Omental fat pad (tissue), 4 donors: ENCODE measurements around the gene CIPC. TPM values are rescaled to one million over a fixed set of nuclear protein-coding genes. Genes with fewer than 3 reads are reported as not detected.

Experiments used
- ATAC-seq: fragments of 150-250 bp; one replicate; pipeline ENCODE4 v1.9.1; 2016; ENCODE audit warnings: mild to moderate bottlenecking, moderate library complexity; ENCODE audit not compliant: low FRiP score
- DNase-seq: peaks from one replicate; pipeline ENCODE4 v3.0.0-alpha.2; 2019; ENCODE audit warnings: low spot score
- CTCF ChIP-seq, 3 donors: fragments of 450-650 bp; IDR thresholded peaks; one replicate each; pipeline ENCODE4 v1.5.1; 2016 to 2017; ENCODE audit warnings: antibody characterized with exemption in 3 of 3, mild to moderate bottlenecking in 3 of 3, moderate library complexity in 2 of 3
- total RNA-seq, 4 donors: library from RNA; depleted of rRNA; stranded (reverse); fragments of >200 nt; gene quantifications; one replicate each; pipeline ENCODE4 v1.1.0, GENCODE V29; 2016

CIPC gene
- total RNA-seq, 4 donors from 2014 or later, result 34.2 to 47.3 (median 40.3) TPM

GRCh38 chr14:77058117-77058516 lies 39.9 kb upstream of the CIPC start:
- ATAC-seq (no peak), DNase-seq (no peak)
- TF ChIP-seq CTCF (IDR thresholded peaks at IDR 0.05), result no peak

- no peak for TF ChIP-seq CTCF (IDR thresholded peaks at IDR 0.05)
- ATAC-seq, result no peak
- DNase-seq, result no peak
Observed at GRCh38 chr14:77058785-77059184, 39.3 kb upstream of the CIPC start.

- no peak for TF ChIP-seq CTCF (IDR thresholded peaks at IDR 0.05)
- DNase-seq (no peak), ATAC-seq (peak; percentile 75)
Observed at GRCh38 chr14:77059276-77059915, 38.7 kb upstream of the CIPC start.

- no peak for TF ChIP-seq CTCF (IDR thresholded peaks at IDR 0.05)
- DNase-seq (no peak), ATAC-seq (no peak)
Observed at GRCh38 chr14:77061630-77062257, 36.3 kb upstream of the CIPC start.

DNA sequence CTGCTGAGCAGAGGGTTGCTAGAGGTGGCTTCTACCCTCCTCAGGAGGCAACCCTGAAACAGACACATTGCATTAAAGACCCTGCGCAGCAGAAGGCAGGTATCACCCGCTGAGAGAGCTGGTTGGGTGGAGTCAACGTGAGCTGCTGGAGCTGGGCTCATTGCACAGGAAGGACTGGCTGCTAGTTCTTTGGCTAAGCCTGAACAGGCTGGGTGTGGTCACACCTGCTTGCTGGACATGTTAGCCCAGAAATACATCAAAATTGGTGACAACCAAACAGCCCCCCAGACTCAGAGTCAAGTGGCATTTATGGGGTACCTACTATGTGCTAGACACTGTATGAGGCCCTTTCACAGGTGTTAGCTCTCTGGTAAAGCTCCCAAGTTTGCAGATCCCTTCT lies 35.8 kb upstream of the CIPC start:
- TF ChIP-seq CTCF (IDR thresholded peaks at IDR 0.05), result no peak
- DNase-seq, result no peak
- ATAC-seq, result no peak

DNA sequence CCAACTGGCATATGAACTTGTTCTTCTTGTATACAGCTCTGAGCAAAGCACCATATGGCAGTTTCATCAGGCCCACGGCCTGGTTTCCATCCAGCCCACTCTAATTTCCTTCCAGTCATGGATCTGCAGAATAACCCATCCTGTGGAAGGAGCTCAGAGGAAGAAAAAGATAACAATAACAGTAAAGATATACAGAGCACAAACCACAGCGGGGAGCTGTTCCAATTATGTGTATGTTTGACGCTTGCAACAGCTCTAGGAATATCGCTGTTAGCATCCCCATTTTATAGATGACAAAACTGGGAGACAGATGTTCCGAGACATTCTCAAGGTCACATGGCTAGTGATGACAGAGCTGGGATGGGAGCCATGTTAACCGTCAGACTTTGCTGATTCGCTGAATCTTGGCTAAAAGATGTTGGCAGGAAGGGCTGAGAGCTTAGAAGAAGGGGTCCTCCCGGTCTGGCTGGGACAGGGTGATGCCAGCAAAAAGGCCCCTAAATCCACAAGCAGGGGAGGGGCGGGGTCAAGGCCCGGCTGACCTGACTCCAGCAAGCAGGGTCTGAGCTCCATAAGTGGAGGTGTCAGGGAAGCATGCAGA lies 34.4 kb upstream of the CIPC start:
- DNase-seq (no peak), ATAC-seq (no peak)
- TF ChIP-seq CTCF (IDR thresholded peaks at IDR 0.05), result no peak
